NCI-H1092 treated with DMSO at 0.1 percent for 48 hours (cell line): ENCODE results near the gene FCHSD2.
"Not testable (repeated sequence)": the region's sequence is repeated elsewhere in the genome, so short reads cannot be mapped to it uniquely, and the experiment has no call there.

ENCODE experiments used
- DNase-seq: peaks from one replicate; lab custom pipeline; 2025; lab: John Stamatoyannopoulos, UW

Gene FCHSD2

DNA sequence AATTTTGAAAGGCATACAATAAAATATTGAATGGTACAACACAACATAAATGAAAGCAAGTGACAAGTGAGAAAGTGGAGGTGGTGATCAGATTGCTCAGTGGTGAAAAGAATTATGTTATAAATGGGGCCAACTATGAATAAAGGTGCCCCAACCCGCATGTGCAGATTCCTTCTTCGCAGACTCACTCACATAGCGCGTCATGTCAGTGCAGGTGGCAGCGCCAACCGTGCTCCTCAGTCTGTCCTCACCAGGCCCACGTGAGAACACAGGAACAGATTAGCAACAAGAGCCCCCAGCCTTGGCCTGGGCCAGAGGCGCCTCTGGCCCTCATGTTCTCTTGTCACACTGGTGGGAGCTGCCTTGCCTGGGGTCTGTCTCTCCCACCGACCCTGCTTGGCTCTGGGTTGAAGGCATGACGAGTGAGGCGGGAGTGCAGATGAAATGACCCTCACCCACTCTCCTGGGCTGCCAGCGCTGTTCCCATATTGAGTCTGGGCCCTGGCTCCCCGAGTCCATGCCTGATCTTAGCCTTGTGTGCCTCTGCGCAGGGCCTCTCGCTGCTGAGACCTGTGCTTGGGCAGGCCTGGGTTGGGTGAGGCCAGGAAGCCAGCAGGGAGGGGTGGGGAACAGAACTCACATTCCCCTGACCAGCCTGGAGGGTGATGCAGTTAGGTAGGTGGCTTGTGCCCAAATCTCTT, 321.5 kb downstream of the FCHSD2 start:
- no peak for DNase-seq

DNA sequence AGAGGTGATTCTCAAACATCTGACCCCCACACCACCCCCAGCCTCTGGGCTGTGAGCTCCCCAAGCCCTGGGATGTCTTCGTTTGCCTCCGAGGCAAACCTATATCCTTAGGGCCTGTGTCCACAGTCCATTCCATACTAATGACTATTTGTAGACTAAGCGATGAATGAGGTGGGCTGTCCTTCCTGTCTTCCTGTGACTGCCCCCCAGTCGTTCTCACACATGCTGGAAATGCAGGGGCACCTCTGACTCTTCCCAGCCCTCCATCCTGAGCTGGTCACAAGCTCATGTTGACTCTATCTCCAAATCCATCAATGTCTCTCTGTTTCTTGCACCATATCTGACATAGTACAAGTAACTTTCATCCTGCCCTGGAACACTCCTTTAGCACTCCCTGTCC, 323.1 kb downstream of the FCHSD2 start:
- no peak for DNase-seq

DNA sequence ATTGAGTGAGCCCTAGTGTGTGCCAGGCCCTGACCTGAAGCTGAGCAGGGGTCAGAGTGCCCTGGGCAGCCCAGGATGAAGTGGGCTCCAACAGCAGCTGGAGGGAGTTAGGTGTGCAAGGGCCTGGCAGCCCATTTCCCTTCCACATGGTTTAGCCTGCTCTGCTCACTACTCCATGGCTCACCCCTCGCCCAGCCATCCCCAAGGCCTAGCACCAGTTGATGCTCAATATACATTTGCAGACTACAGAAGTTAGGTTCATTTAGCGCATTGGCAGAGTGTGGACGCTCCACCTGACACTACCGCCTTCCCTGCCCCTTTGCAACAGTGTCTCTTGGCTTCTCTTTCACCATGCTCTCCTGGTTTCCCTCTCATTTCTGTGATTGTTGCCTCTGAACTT, 324.2 kb downstream of the FCHSD2 start:
- DNase-seq: no peak

DNA sequence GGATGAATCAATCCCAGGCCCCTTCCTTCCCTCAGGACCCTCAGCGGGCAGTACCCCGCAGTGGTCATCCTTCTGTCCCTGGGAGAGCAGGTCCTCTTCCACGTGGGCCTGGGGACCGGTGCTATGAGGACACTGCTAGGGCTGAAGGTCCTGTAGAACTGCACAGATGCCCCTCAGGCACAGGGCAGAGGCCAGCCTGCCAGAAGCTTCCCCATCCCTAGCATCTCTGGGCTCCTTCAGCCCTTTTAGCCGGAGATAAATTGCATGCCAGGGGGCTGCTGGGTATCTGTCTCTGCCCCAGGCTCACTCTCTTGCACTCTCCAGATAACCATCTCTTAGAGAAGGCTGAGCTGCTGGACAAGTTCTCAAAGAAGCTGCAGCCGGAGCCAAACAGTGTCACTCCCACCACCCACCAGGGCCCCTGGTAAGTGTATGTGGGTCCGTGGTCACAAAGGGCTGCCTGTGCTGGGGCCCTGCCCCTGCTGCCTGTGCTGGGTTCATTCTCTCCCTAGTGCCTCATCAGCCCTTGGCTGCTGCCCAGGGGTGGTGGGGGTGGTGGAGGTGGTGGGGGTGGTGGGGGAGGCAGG, 325.6 kb downstream of the FCHSD2 start:
- DNase-seq: no peak

DNA sequence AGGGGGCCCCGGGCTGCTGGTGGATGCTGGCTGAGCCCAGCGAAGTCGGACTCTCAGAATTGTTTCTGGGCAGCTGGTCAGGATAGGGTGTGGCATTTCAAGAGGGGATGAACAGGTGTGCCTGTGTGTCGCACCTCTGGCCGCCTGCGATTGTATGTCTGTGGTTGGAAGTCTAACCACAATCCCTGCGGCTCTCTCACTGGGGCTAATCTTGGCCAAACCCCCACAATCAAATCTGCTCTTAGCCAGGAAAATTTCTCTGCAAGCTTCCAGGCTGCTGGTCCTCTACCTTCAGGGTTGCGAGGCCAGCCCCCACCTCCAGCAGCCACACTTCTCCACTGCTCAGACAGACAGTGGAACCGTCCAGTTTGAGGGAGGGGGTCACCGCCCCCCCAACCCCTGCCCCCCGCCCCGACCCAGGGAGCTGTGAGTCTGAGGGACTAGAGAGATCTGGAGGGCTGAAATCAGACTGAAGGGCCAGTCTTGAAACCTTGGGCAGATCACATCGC, 327.0 kb downstream of the FCHSD2 start:
- DNase-seq: no peak

DNA sequence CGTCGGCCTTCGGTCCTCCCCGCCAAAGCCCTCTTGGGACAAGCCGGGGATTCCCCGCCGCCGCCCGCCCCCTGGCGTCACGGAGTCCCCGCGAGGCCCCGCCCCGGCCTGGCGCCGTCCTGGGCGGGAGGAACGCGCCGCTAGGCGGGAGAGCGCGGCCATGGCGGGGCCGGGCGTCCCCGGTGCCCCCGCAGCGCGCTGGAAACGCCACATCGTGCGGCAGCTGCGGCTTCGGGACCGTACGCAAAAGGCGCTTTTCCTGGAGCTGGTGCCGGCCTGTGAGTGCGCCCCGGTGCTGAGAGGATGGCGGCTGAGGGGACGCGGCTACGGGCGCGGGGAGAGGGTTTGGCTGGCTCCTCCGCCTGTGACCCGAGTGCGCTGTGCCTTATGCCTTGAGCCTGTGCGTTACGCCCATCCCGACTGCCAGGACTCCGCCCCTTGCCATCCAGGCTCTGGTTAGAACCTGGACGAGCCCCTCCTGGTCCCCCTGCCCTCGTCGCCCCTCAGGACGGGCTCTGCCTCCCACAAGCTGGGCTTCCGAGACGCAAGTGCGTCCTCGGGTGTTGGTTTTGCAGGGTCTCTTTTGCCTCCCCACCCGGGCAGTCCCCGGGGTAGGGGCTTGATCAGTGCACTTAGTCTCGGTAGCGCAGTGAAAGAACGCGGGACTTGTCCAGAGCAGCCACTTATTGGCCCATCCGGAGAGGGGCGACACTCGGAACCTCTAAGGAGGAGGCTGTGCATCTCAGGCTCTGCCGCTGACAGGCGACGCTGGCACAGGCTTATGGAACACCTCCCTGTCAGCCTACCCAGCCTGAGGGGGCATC, 327.6 kb downstream of the FCHSD2 start, which contains the start of gene ATG16L2:
Gene ATG16L2, plus strand, starts transcription at position 126 of the 824 bp plus-strand sequence. Its CDS starts 35 bp downstream, at position 161.
- peak; percentile 94 for DNase-seq

DNA sequence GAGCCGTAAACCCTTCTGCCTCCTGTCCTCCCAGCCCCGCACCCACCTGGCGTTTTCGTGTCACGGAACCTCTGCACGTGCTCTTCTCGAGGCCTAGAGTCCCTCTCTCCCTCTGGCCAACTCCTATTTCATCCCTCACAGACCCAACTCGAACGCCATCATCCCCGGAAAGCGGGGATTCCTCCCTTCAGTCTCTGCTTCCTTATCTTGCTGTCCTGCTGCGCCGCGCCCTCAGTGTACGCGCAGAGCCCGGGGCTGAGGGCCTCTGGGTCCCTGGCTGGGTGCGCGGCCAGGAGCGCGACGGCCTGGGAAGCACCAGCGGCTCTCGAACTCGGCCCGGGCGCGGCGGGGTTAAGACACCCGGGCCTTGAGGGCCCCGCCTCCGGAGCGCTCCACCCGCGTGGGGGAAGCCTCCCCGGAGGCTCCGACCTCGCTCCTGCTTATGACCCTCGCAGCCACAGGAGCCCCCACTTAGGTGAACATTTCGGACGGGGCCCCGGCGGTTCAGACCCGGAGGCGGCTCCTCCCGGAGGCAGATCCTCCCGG, 328.3 kb downstream of the FCHSD2 start:
- DNase-seq: peak; percentile 94

DNA sequence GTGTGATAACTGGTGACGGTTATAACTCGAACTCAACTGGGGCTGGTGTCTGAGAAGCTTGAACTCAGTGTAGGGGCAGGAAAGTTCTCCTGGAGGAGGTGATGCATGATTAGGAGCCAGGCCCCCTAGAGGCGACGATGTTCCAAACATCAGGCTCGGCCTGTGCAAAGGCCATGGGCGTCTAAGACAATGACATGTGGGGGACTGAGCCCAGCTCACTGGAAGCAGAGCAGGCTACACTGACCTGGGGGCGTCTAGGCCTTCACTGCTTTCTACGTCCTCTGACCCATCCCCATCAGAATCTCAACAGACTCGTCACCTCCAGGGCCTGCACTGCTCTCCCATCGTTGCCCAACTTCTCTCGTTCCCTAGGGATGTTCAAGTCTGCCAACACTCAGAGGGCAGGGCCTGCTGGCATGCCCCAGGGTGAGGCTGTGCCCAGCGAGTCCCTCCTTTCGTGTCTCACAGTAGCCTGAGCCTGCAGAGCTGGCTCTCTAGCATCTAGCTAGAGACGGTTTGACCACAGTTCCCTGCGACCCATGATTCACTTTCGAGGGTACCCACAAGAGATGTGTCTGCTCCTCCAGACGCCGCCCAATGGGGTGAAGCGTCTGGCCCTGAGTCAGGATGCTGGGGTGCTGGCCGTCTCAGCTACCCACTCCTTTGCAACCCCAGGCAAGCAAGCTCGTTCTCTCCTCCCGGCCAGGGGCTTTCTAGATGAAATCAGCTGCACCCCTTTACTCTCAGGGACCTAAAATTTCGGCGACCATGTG, 329.0 kb downstream of the FCHSD2 start:
- DNase-seq: peak; percentile 65

DNA sequence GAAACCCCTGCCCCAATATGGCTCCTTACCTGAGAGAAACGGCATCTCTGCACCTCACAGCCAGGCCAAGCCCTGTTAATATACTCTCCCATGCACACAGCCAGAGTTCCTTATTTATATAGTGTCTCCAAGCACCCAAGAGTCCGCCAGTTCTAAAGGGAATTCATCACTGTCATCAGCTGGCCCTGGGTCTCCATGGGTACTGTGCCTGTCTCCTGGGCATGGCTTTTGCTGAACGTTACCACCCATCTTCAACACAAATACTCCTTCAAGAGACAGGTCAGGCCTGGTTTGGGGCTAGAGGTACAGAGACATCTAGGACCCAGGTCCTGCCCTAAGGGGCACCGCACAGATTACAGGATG, 329.5 kb downstream of the FCHSD2 start:
- peak; percentile 53 for DNase-seq

DNA sequence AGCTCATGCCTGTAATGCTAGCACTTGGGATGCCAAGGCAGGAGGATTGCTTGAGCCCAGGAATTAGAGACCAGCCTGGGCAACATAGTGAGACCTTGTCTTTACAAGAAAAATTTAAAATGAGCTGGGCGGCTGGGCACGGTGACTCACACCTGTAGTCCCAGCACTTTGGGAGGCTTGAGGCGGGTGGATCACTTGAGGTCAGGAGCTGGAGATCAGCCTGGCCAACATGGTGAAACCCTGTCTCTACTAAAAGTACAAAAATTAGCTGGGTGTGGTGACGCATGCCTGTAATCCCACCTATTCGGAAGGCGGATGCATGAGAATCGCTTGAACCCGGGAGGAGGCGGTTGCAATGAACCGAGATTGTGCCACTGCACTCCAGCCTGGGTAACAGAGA, 330.4 kb downstream of the FCHSD2 start:
- not testable (repeated sequence) for DNase-seq

DNA sequence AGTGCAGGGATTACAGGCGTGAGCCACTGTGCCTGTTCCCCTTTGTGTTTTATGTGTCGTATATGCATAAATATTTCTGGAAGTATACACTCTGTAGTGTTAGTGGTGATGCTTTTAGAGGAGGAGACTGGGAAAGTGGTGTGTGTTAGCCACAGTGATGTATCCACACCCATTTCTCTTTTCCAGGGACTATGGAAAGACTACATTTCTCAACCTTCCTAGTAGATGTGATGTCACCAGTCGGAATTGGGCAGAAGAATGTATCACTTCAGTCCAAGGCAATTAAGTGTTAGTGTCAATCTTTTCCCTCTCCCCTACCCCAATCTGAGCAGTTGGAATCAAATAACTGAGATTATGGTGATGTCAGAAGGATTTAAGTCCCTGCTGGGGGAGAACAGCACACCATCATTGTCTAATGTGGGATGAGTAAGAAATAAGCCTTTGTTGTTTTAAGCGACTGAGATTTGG, 333.8 kb downstream of the FCHSD2 start:
- DNase-seq: no peak

DNA sequence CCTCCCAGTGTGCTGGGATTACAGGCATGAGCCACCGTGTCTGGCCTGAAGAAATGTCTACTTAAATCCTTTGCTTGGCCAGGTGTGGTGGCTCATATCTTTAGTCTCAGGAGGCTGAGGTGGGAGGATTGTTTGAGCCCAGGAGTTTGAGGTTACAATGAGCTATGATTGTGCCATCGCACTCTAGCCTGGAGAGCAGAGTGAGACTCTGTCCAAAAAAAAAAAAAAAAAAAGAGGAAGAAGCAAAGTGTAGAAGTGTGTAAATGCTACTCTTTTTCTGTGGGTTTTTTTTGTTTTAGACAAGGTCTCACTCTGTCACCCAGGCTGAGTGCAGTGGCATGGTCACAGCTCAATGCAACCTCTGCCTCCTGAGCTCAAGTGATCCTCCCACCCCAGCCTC, 334.3 kb downstream of the FCHSD2 start:
- no peak for DNase-seq

DNA sequence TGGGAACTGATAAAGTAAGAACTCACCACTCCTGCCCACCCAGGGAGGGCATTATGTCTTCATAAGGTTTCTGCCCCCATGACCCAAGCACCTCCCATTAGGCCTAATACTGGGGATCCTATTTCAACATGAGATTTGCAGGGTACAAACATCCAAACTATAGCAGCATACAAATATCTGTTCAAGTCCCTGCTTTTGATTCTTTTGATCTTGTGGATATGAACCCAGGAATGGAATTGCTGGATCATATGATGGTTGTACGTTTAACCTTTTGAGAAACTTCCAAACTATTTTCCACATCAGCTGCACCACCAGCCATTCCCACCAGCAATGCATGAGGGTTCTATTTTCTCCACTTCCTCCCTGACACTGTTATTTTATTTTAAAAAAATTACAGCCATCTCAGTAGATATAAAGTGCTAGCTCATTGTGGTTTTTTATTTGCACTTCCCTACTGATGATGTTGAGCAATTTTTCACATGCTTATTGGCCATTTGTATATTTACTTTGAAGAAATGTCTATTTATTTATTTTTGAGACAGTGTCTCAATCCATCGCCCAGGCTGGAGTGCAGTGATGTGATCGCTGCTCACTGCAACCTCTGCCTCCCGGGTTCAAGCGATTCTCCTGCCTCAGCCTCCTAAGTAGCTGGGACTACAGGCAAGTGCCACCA, 335.0 kb downstream of the FCHSD2 start:
- DNase-seq: no peak

DNA sequence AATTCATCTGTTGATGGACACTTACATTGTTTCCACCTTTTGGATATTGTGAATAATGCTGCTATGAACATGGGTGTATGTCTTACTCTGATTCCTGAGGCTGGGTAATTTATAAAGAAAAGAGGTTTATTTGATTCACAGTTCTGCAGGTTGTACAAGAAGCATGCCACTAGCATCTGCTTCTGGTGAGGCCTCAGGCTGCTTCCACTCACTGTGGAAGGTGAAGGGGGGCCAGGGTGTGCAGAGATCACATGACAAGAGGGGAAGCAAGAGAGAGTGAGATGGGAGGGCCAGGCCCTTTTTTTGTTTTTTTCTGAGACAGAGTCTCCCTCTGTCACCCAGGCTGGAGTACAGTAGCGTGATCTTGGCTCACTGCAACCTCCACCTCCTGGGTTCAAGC, 335.7 kb downstream of the FCHSD2 start:
- not testable (repeated sequence) for DNase-seq

DNA sequence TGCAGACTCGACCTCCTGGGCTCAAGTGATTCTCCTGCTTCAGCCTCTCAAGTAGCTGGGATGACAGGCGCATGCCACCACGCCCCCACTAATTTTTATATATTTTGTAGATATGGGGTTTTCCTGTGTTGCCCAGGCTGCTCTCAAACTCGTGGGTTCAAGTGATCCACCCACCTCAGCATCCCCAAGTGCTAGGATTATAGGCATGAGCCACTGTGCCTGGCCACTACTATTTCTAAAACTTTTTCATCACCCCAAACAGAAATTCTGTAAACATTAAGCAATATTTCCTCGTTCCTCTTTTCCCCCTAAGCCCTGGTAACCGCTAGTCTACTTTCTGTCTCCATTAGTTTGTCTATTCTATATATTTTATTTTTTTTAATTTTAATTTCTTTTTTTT, 336.9 kb downstream of the FCHSD2 start:
- DNase-seq: no peak

DNA sequence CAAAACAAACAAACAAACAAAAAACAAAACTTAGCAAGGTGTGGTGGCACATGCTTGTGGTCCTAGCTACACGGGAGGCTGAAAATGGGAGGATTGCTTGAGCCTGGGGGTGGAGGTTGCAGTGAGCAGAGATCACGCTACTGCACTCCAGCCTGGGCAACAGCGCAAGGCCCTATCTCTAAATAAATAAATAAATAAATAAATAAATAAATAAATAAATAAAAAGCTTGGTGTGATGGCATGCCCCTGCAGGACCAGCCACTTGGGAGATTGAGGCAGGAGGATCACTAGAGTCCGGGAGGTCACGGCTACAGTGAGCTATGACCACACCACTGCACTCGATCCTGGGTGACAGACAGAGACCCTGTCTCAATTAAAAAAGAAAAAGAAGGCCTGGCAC, 339.3 kb downstream of the FCHSD2 start:
- DNase-seq: no peak

DNA sequence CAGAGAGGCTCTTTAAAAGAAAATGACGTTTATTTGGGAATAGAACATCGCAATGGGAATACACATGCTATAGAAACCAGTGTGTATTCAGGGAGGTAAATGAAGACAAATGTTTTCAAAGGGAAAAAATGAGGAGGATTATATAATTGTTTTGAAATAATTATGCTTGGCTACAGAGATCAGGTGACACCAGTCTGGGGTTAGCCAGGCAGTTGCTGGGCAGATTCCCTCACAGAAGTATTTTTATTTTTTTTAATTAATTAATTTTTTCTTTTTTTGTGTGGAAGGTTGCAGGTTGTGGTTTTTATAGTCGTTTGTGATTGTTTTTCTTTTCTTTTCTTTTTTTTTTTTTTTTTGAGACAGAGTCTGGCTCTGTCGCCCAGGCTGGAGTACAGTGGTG, 342.7 kb downstream of the FCHSD2 start:
- no peak for DNase-seq

DNA sequence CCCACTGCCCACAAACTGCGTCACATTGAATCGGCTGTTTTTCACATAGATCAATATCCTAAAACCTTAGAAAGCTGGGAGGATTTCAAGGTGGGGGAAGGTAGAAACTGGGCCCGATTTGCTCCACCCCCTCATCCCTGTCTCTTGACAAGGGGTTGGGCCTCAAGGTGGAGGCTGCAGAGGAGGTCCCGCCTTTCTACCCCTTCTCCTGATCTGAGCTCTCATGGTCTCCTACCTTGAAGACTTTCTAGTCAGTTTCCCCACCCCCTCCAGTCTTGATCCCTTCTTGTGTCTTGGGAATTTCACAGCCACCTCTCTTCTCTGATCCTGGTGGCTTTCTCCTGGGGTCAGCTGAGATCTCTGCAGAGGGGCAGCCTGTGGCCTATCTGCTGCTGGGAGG, 343.8 kb downstream of the FCHSD2 start:
- no peak for DNase-seq

DNA sequence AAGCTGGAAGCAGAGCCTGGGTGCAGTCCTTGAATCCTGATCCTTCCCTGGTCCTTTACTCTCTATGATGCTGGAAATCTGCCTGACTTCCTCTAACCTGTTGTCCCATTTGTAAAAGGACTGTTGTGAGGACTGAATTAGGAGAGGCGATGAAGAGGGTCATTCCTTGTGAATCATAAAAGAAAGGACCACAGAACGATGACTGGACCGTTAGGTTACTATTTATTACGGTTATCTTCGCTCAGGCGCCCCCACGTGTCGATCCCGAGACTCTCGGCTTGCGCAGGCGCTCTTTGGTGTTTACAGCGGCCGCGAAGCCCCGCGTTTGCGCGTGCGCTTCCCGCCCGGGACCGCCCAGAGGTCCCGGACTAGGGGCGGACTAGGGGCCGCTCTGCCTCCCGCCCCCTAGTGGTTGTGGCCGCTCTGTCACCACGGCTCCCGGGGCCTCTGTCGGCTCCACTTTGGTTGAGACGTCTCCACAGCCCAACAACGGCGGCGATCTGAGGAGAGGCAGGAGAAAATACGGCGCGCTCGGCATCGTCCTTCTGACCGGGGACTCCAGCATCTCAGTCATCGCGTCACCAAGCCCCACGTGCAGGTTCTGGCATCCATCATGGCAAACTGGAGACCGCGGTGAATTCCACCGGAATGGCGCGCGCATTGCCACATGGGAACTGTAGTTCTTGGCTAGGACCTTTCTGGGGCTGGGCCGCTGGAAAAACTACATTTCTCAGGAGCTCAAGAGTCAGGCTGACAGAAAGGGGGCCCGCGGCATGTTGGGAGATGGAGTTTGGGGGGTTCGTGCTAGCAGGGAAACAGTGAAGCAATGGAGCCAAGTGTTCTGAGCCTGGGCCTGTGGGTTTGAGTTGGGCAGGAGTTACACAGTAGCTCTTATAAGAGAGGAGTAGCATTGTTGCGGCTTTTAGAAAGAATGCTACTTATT, 348.4 kb downstream of the FCHSD2 start, which contains the start of gene STARD10:
Gene STARD10, minus strand, starts transcription at position 623 of the 943 bp plus-strand sequence. CDS start 12,866 bp downstream, outside the sequence.
- DNase-seq: peak; percentile 98

DNA sequence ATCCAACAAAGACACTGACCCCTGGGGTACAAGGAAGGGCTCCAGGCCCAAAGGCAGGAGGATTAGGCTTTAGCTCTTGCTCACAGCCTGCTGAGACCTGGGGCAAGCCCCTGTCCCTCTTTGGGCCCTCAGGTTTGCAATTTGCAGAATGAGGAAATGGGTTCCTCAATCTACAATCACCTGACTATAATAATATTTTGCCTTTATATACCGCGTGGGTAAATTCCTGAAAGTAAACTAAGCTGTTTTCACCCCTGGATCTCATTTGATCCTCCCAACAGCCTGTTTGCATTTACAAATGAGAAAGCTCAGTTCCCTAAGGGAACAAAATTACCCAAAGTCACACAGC, 349.1 kb downstream of the FCHSD2 start:
- DNase-seq: no peak
